NCI-H1694 treated with DMSO at 0.1 percent for 48 hours (cell line): Measurements from ENCODE around the gene ARL2.

ENCODE experiments used
- DNase-seq: peaks from one replicate; lab custom pipeline; 2025; lab: John Stamatoyannopoulos, UW

ARL2 gene

DNA sequence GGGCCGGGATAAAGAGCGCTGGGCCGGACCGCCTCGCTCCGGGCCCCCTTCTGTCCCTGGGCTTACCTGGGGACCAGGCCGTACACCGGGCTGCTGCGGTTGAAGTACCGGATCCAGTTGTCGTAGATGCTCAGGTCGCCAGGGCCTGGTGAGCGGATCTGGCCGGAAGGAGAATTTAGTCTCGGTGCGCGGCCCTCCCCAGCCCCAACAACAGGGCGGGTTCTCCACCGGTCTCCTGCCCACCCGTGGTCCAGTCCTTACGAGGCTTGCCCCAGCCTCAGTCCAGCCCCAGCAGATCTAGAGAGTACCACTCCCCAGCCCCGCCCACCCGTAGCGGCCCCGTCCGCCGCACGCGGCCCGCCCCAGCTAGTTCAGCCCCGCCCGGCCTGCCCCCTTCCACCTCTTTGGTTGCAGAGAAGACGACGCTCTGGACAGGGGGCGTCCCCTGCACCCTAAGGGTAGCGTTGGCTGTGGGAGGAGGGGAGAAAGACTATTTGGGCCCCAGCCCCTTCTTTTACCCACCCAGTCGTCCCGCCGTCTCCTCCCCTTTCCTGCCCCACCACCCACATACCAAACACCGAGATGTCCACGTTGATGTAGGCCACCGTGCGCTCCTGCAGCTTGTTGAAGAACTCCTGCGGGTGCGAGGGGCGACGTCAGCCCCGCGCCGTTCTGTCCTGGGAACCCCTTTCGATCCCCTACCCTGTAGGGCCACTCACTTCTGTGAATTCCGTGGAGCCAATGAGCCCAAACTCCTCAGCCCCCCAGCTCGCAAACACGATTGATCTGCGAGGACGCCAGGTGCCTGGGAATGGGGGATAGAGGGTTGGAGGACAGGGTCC lies 33.8 kb downstream of the ARL2 start:
- DNase-seq = no peak

- no peak for DNase-seq
Measured at GRCh38 chr11:65051398-65051858, 37.5 kb downstream of the ARL2 start.

DNA sequence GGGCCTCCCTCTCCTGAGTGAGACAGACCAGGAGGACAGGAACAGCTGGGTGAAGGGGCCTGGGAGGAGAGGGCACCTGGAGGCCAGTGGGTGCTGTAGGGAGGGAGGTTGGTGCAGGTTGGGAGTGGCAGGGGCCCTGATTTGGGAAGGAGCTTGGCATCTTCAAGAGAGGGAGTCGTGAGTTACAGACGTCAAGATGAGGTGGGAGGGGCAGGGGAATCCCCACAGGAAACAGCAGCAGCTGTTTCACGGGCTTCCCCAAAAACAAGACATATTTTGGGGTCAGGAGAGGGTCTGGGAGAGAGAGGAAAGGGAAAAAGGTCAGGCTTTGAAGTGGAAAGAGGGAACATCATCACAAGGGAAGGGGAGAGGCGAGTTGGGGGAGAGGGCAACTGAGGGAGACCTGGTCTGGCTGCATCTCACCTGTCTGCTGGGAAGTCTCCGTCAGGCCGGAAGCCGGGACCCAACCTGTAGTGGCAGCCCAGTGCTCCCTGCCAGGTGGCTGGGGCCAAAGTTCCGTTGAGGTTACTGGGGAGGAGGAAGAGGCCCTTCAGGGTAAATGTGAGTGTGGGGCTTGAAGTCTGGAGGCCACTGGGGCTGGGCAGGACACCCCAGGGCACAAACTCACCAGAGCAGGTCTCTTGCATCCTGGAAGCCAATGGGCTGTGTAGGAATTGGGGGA lies 40.0 kb downstream of the ARL2 start:
- DNase-seq = no peak

- DNase-seq = no peak
Measured at GRCh38 chr11:65055538-65055937, 41.6 kb downstream of the ARL2 start.

- DNase-seq = no peak
Measured at GRCh38 chr11:65056999-65057398, 43.0 kb downstream of the ARL2 start.

DNA sequence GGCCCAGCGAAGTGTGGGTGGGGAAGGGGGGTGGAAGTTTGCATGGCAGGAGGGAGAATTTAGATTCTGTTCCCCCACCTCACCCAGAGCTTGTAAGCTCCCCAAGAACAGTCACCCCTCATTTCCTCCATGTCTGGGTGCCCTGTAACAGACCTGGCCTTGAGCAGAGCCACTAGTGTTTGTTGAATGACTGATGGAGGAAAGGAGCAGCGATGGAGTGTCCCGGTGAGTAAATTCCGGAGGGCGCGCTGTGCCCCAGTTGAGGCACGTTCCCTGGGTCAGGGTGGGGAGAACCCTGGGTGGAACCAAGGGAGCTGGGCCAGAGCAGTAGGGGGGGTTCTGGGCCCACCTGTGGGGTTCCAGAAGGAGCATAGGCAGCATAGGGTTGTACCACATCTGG lies 43.6 kb downstream of the ARL2 start:
- no peak for DNase-seq

DNA sequence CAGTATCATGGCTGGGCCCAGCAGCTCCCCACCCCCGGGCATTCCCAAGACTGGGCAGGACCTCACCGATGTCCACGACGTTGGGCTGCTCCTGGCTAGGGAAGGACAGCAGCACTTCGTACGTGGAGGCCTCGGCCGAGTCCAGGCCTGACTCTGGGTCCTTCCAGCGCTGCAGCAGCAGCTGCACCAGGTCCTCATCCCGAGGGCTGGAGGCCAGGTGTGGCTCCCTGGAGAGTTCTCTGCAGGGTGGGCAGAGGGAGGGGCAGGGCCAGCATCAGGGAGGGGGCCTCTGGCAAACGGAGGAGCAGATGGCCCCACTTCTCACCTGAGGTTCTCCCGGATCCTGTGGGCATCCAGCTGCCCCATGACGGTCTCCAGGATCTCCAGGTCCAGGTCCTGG lies 44.1 kb downstream of the ARL2 start:
- no peak for DNase-seq

DNA sequence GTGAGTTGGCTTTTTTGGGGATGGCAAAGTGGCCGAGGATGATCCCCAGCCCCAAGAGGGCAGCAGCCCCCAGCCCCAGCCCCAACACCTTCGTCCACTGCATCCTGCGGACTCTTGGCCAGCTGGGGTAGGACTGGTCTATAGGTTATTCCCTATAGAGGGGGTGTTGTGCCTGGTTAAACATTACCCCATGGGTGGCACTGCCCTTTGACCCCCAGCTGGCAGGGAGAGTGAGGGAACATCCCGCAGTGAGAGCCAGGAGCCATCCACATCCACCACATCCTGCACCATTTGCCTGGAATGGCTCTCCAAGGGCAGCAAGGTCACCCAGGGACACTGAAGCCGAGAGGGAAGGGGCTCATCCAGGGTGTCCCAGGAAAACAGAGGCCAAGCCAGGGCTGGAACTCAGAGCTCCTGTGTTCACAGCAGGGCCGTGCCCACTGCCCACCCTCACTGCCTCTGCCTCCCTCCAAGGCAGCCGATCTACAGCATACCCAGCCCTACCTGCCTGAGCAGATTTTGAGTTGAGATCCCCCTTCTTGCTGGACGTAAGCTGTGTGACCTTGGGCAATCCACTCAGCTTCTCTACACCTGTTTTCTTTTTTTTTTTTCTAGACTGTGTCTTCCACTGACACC lies 44.6 kb downstream of the ARL2 start, which contains the start of gene NAALADL1:
Gene NAALADL1, minus strand, starts transcription at position 135 of the 636 bp plus-strand sequence. Its CDS starts 32 bp downstream, at position 103.
- DNase-seq = no peak

DNA sequence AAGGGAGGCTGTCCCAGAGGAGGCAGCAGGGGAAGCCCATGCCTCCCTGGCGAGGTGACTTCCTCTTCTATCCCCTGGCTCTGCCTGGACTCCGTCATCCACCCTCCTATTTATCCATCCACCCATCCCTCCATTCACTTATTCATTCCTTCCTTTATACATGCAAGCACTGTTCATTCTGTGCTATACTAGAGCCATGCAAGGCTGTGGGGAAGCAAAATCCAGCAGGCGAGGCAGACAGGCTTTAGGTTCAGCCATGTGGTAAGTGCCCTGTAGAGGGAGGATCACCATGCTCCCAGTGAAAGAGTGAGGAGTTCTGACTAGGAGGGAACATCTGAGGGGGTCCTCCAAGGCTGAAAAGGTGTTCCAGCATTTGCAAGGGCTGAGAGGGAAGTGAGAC lies 45.6 kb downstream of the ARL2 start:
- DNase-seq = no peak

- DNase-seq = no peak
Measured at GRCh38 chr11:65059959-65060824, 46.2 kb downstream of the ARL2 start.

DNA sequence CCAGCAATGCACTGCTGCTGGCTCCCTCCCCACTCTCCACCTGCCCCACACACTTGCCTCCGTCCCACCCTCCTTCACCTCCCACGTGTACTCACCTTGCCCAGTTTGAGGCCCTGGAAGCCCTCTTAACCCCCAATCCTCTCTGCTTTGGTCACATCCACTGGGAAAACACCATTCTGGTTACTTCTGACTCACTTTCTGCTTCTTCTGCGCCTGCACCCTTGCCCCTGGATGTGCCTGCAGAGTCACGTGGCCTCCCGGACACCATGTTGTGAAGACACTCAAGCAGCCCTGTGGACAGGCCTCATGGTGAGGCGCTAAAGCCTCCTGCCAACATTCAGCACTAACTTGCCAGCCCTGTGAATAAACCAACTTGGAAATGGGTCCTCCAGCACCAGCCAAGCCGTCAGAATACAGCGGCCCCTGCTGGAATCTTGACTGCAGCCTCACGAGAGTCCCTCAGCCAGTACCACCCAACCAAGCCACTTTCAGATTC lies 47.0 kb downstream of the ARL2 start:
- DNase-seq = no peak

GRCh38 chr11:65063532-65063931 lies 49.6 kb downstream of the ARL2 start:
- DNase-seq = no peak

DNA sequence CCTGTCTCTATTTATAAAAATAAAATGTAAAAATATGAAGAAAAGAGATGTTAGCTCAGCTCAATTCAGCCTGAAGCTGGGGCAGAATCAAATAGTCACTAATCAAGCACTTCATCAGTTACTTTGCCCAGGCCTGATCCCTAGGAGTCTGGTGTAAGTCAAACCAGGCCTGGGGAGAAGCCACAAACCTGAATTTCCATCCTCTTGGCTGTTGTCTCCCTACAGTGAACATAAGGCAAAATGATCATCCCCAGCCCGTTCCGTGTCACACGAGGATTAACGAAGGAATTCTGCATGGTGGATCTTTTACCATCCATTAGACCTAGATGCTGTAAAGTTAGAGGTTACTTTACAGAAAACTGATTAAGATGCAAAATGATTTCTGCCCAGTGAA lies 50.9 kb downstream of the ARL2 start:
- DNase-seq = no peak

DNA sequence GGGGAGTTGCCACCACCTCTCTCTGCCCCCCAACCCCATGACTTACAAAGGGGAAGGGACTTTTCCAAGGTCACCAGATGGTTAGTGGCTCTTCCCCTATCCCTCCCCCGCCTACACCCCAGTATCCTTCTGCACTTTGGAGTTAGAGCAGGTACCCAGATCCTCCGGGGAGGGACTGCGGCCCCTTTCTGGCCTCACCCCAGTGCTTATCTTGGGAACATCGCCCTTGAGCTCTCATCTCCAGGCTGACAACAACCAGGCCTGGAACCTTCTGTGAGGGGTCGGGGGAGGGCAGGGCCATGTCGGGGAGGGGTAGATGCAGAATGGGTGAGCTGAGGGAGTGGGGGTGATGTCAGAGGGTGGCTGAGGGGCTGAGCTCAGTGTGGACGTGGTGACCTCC lies 51.9 kb downstream of the ARL2 start:
- no peak for DNase-seq

DNA sequence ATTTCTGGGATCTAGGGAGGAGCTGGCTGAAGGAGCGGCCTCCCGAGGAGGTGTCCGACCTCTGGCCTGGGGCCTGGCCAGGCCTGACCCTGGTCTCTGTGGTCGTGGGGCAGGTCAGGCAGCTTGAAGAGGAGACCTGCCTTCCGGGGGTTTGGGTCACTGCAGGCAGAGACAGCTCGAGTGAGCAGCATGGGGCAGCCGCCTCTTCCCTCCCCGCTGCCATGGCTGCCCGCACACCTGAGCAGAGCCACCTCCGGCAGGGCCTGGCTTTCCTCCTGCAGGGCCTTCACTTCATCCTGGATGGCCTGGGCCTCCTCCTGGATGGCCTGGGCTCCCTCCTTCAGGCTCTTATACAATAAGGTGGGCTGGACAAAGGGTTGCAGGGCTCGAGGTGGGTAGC lies 52.4 kb downstream of the ARL2 start:
- DNase-seq = no peak

DNA sequence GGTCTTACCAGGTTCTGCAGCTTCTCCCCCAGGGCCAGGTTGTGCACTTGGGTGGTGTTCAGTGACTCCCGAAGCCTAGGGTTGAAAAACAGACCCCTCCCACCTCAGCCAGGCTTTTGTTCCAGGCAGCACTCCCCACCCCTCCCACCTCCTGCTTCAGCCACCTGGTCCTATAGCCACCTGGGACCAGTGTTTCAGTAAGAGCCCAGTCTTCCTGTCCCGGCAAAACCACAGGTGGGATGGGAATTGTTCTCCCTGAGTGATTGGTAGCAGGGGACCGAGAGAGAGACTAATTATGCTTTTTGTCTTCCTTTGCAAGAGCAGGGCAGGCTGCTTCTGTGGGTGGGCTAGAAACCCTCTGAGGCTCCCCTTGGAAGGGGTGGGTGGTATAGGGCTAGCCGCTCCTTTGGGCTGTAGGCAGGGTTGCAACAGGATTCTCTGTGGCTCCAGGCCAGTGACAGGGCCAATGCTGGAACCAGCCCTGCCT lies 52.9 kb downstream of the ARL2 start:
- DNase-seq = no peak

DNA sequence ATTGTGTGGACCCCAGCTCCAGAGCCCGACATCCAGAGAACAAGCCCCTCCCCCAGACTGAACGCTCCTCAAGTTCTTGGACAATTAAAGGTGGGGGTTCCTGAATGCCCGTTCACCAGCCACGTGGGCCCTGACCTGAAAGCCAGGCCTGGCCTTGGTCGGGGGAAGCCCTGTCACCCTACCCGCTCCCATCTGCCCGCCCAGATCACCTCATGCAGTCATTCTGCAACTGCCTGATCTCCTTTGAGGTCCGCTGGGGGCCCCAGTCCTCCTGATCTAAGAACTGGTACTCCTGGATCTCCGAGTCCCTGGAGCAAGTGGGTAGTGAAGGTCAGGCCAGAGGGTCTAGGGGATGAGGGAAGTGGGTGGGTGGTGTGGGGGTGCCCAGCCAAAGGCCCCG lies 53.5 kb downstream of the ARL2 start:
- DNase-seq = no peak

GRCh38 chr11:65069217-65069616 lies 55.3 kb downstream of the ARL2 start:
- DNase-seq = no peak
